ENCODE data around the gene ENOX1. TPM values are rescaled to one million over a fixed set of nuclear protein-coding genes. Genes with fewer than 3 reads are reported as not detected.

The ENOX1 gene
- total and polyA plus RNA-seq, 2 of the 8 experiments (the other 6 are each of a cell fraction or from before 2014, with no cell fraction given) = 0.23 to 0.37 TPM

DNA sequence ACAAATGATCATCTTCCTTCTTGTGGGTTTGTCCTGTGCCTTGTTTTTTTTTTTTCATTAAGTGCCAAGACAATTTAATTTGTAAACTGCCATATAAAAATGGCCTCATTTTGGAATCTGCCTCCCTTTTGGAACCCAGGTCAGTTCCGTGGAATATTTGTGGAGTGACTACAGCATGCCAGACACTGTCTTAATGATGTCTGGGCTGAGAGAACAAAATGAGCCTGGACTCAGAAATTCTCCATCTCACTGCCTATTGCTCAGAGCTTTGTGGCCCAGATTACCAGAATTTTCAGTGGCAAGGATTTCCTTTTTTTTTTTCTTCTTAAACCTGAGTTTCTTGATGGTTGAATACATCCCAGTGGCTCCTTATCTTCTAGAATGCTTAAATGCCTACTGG lies 340.6 kb downstream of the ENOX1 start:
- H2BK12ac ChIP-seq (ENCODE audit: low read depth, low read length) = no peak overlapping the region
- no peaks in the 10 kb centered on the region for H3K36me3 ChIP-seq (ENCODE audit: control insufficient read depth in 2 of 4, insufficient read depth in 4 of 4, low read length in 3 of 4)
- H2BK15ac ChIP-seq (ENCODE audit: low read length) = no peak overlapping the region
- 69% methylated on average over 1 of the region's 1 CpG; no CpG with 5 or more reads in 1 of the 2 experiments for WGBS, 2 experiments (ENCODE audit: extremely low coverage in 1 of 2, insufficient coverage in 1 of 2, insufficient read length in 1 of 2, insufficient replicate concordance in 2 of 2, low coverage in 1 of 2, low lambda C conversion rate in 2 of 2, missing lambda C conversion rate in 1 of 2)
- no peak overlapping the region for H3K14ac ChIP-seq (ENCODE audit: insufficient read length)
- H3K18ac ChIP-seq (ENCODE audit: extremely low read depth, low read length) = no peak overlapping the region
- CTCF ChIA-PET (ENCODE audit: partially characterized antibody) = interaction anchor here (0.7 kb wide), 1 partner anchor 678 kb away, joined by 3 read pairs; no protein-coding TSS in a partner anchor
- H3K4me2 ChIP-seq (ENCODE audit: insufficient read depth in 1 of 2, low read depth in 2 of 2, low read length in 2 of 2) = no peak overlapping the region
- no peak overlapping the region for H2BK5ac ChIP-seq (ENCODE audit: low read depth, low read length)
- H3K9me3 ChIP-seq (ENCODE audit: insufficient read depth in 2 of 2, low read depth in 1 of 2, low read length in 1 of 2) = no peaks in the 10 kb centered on the region
- H3K4ac ChIP-seq (replicated peaks; ENCODE audit: insufficient read length, low read depth, low read length) = no peak overlapping the region
- DNase-seq (ENCODE audit: low read depth in 1 of 2, low spot score in 2 of 2) (no peak), FAIRE-seq (no peak)
- H4K20me1 ChIP-seq (replicated peaks in 1 of 2; ENCODE audit: control insufficient read depth in 1 of 2, insufficient read depth in 2 of 2, low read length in 2 of 2) = no peaks in the 10 kb centered on the region
- no peak overlapping the region for H2BK20ac ChIP-seq (ENCODE audit: low read length)
- no peak overlapping the region for H3K27ac ChIP-seq (ENCODE audit: low read depth, low read length)
- H3K27me3 ChIP-seq (replicated peaks in 1 of 4; ENCODE audit: control insufficient read depth in 3 of 4, extremely low read depth in 1 of 4, insufficient read depth in 3 of 4, low read length in 3 of 4) = no peaks in the 10 kb centered on the region
- no peaks in the 10 kb centered on the region for H3K79me2 ChIP-seq (ENCODE audit: control insufficient read depth in 1 of 2, insufficient read depth in 2 of 2, low read length in 2 of 2)
- POLR2A ChIA-PET (ENCODE audit: partially characterized antibody) = no interaction called here
- no peak overlapping the region for H4K91ac ChIP-seq (replicated peaks; ENCODE audit: insufficient read length, low read length)
- no peaks in the 10 kb centered on the region; a peak in 1 of 7 replicates for H3K4me1 ChIP-seq (replicated peaks in 1 of 4; ENCODE audit: control insufficient read depth in 3 of 4, insufficient read depth in 4 of 4, low read length in 3 of 4)
- H2BK120ac ChIP-seq (replicated peaks; ENCODE audit: low read depth, low read length) = no peak overlapping the region
- no peak overlapping the region for H3K4me3 ChIP-seq (ENCODE audit: extremely low read depth in 1 of 4, insufficient read depth in 2 of 4, low read depth in 3 of 4, low read length in 4 of 4)
- H3K23me2 ChIP-seq (ENCODE audit: low read depth, low read length) = no peaks in the 10 kb centered on the region
- H4K5ac ChIP-seq (ENCODE audit: insufficient read length, low read depth, low read length) = no peak overlapping the region
- H3K79me1 ChIP-seq (ENCODE audit: low read depth, low read length) = no peaks in the 10 kb centered on the region
- no peak overlapping the region for H3K23ac ChIP-seq (ENCODE audit: insufficient read length)
- H4K8ac ChIP-seq (ENCODE audit: extremely low read depth, insufficient read depth, low read length) = no peak overlapping the region
- no peak overlapping the region for H3K9ac ChIP-seq (replicated peaks in 1 of 4; ENCODE audit: extremely low read depth in 1 of 4, low read depth in 3 of 4, low read length in 3 of 4)
- H2AK5ac ChIP-seq (ENCODE audit: low read depth, low read length) = no peak overlapping the region
- H2AFZ ChIP-seq (ENCODE audit: low read length) = no peak overlapping the region
- H3K56ac ChIP-seq (replicated peaks; ENCODE audit: insufficient read length, low read depth, low read length) = no peak overlapping the region
- TF ChIP-seq TAF1 (IDR thresholded peaks at IDR 0.05; ENCODE audit: low read depth, low read length) (no peak), CREB1 (IDR thresholded peaks at IDR 0.05) (no peak), GTF2F1 (IDR thresholded peaks at IDR 0.05; ENCODE audit: borderline replicate concordance, low read depth, low read length) (no peak), EP300 (IDR thresholded peaks at IDR 0.05; ENCODE audit: borderline replicate concordance in 1 of 2, low read depth in 2 of 2, low read length in 2 of 2) (no peak), KDM5A (IDR thresholded peaks at IDR 0.05; ENCODE audit: low read length) (no peak), SP4 (IDR thresholded peaks at IDR 0.05; ENCODE audit: low read length) (no peak), JUN (IDR thresholded peaks at IDR 0.05; ENCODE audit: low read depth, low read length) (no peak), NANOG (IDR thresholded peaks at IDR 0.05; ENCODE audit: insufficient read depth, low read depth, low read length, poor library complexity, severe bottlenecking) (no peak), ASH2L (IDR thresholded peaks at IDR 0.05; ENCODE audit: low read length) (no peak), BRCA1 (IDR thresholded peaks at IDR 0.05; ENCODE audit: low read depth, low read length) (no peak), RAD21 (IDR thresholded peaks at IDR 0.05 in 1 of 2, conservative IDR thresholded peaks at IDR 0.05 in 1 of 2; ENCODE audit: low read depth in 2 of 2, low read length in 2 of 2) (no peak)
- TF ChIP-seq, protein P1, sequence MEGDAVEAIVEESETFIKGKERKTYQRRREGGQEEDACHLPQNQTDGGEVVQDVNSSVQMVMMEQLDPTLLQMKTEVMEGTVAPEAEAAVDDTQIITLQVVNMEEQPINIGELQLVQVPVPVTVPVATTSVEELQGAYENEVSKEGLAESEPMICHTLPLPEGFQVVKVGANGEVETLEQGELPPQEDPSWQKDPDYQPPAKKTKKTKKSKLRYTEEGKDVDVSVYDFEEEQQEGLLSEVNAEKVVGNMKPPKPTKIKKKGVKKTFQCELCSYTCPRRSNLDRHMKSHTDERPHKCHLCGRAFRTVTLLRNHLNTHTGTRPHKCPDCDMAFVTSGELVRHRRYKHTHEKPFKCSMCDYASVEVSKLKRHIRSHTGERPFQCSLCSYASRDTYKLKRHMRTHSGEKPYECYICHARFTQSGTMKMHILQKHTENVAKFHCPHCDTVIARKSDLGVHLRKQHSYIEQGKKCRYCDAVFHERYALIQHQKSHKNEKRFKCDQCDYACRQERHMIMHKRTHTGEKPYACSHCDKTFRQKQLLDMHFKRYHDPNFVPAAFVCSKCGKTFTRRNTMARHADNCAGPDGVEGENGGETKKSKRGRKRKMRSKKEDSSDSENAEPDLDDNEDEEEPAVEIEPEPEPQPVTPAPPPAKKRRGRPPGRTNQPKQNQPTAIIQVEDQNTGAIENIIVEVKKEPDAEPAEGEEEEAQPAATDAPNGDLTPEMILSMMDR (IDR thresholded peaks at IDR 0.05; ENCODE audit: control extremely low read depth in 1 of 3, insufficient read depth in 1 of 3, low read depth in 1 of 3, low read length in 3 of 3) = no peak

All from H1 (cell line).